ENCODE data around the gene DCXR. TPM values are rescaled to one million over a fixed set of nuclear protein-coding genes. Genes with fewer than 3 reads are reported as not detected.

Gene DCXR
- total and polyA plus RNA-seq, 10 of the 15 experiments (the other 5 are each of a cell fraction or from before 2014, with no cell fraction given): 12.3 to 139 (median 88.9) TPM

- TF ChIP-seq TBL1XR1 (IDR thresholded peaks at IDR 0.05; ENCODE audit: low read depth, low read length): no peak
- no peak for TF ChIP-seq PML (IDR thresholded peaks at IDR 0.05; ENCODE audit: low read length)
Measured at GRCh38 chr17:82004517-82005455, 32.7 kb downstream of the DCXR start (continued).

DNA sequence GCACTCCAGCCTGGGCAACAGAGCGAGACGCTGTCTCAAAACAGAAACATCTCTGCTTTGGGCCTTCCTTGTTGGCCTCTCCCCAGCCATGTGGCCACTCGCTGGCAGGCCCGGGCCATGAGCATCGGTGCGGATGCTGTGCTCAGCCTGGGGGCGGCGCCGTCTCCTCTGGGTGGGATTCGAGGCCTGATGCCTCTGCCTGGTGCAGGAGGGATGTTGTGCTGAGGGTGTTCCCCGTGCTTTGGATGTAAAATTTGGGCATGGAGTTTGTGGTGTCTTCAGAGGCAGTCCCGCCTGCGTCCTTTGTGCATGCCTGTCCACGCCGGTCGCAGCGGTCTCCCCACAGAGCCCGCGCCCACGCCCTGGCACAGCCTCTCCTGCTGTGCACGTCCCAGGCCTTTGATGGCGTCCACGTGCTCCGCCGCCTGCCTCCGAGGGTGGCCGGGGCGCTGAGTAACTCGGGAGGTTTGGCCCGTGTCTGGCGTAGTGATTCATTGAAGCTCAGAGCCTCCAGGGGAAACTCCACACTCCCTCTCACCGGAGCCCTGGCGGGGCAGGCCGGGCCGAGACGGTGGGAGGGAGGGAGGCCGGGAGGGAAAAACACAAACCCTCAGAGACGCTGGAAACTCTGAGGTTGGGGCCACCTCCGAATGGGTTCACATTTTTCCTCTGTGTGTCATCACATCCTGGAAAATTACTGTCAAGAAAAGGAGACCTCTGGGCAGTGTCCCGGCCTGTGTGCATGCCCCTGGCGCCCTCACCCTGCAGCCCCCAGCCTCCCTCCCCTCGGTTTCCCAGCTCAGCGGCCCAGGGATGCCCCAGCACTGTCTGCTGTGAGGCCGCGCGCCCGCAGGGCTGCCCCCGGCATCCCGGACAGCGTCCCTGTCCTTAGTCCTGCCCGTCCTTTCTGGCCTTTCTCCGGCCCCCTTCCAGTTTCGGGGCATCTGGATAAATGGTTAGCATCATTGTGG is 33.8 kb downstream of the DCXR start:
- ChIA-PET CTCF (interaction anchor here (0.9 to 1.6 kb wide), 2 partner anchors 17 to 44 kb away, joined by 4 read pairs; no protein-coding TSS in a partner anchor), POLR2A (no interaction called here), SMC1A (ENCODE audit: uncharacterized antibody, unreplicated experiment) (no interaction called here), RAD21 (ENCODE audit: unreplicated experiment) (no interaction called here)
- Histone ChIP-seq H3K9me3 (replicated peaks; ENCODE audit: control insufficient read depth, insufficient read depth, low read length) (no peaks in the 10 kb centered on the region), H3K27ac (ENCODE audit: control insufficient read depth, insufficient read depth) (no peak overlapping the region), H3K9ac (ENCODE audit: control insufficient read depth, insufficient read depth, low read length) (no peak overlapping the region), H3K4me1 (ENCODE audit: control insufficient read depth, insufficient read depth, low read length) (no peaks in the 10 kb centered on the region), H3K4me2 (ENCODE audit: control insufficient read depth, insufficient read depth) (no peak overlapping the region), H3K79me2 (ENCODE audit: control insufficient read depth, insufficient read depth, low read length) (no peaks in the 10 kb centered on the region), H4K20me1 (ENCODE audit: control insufficient read depth, insufficient read depth) (no peaks in the 10 kb centered on the region), H3K27me3 (replicated peaks in 1 of 2; ENCODE audit: control insufficient read depth in 2 of 2, insufficient read depth in 2 of 2, low read length in 1 of 2) (no peaks in the 10 kb centered on the region), H2AFZ (ENCODE audit: control insufficient read depth, low read depth, low read length) (no peak overlapping the region), H3K36me3 (ENCODE audit: control insufficient read depth in 2 of 2, insufficient read depth in 2 of 2, low read length in 1 of 2) (no peaks in the 10 kb centered on the region; a peak in 1 of 4 replicates), H3K4me3 (no peak overlapping the region)
- DNase-seq (ENCODE audit: low read depth, low spot score): no peak
- no TSS peak for BruUV-seq (replicated peaks)
- intact Hi-C loops (cut with micrococcal nuclease; ENCODE audit: unreplicated experiment) (no loop called here), in situ Hi-C loops (cut with MboI) (no loop called here)
- 84% methylated on average over 44 of the region's 53 CpGs for WGBS (ENCODE audit: insufficient coverage, insufficient replicate concordance, low lambda C conversion rate, missing lambda C conversion rate)
- ATAC-seq: no peak; the same call in 2 of the 3 replicates
- FAIRE-seq: no peak
- TF ChIP-seq SMARCA5 (IDR thresholded peaks at IDR 0.05) (no peak), CTCF (IDR thresholded peaks at IDR 0.05 in 2 of 3, conservative IDR thresholded peaks at IDR 0.05 in 1 of 3; ENCODE audit: control insufficient read depth in 2 of 3, extremely low read depth in 1 of 3, insufficient read depth in 1 of 3, low read depth in 3 of 3, low read length in 3 of 3) (no peak), ZNF622 (IDR thresholded peaks at IDR 0.05) (no peak), EZH2 (IDR thresholded peaks at IDR 0.05; ENCODE audit: borderline replicate concordance, control insufficient read depth, low read depth, low read length) (no peak), CBFB (IDR thresholded peaks at IDR 0.05; ENCODE audit: low read depth) (no peak), RUNX3 (IDR thresholded peaks at IDR 0.05; ENCODE audit: low read length) (no peak), ZNF24 (IDR thresholded peaks at IDR 0.05) (no peak), YBX1 (IDR thresholded peaks at IDR 0.05) (no peak)
- TF ChIP-seq, protein P1, sequence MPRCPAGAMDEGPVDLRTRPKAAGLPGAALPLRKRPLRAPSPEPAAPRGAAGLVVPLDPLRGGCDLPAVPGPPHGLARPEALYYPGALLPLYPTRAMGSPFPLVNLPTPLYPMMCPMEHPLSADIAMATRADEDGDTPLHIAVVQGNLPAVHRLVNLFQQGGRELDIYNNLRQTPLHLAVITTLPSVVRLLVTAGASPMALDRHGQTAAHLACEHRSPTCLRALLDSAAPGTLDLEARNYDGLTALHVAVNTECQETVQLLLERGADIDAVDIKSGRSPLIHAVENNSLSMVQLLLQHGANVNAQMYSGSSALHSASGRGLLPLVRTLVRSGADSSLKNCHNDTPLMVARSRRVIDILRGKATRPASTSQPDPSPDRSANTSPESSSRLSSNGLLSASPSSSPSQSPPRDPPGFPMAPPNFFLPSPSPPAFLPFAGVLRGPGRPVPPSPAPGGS (IDR thresholded peaks at IDR 0.05; ENCODE audit: borderline replicate concordance, insufficient read depth, low read depth, low read length, poor library complexity, severe bottlenecking): no peak
- TF ChIP-seq, protein P2, sequence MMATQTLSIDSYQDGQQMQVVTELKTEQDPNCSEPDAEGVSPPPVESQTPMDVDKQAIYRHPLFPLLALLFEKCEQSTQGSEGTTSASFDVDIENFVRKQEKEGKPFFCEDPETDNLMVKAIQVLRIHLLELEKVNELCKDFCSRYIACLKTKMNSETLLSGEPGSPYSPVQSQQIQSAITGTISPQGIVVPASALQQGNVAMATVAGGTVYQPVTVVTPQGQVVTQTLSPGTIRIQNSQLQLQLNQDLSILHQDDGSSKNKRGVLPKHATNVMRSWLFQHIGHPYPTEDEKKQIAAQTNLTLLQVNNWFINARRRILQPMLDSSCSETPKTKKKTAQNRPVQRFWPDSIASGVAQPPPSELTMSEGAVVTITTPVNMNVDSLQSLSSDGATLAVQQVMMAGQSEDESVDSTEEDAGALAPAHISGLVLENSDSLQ (IDR thresholded peaks at IDR 0.05): no peak
- TF ChIP-seq, protein P3, sequence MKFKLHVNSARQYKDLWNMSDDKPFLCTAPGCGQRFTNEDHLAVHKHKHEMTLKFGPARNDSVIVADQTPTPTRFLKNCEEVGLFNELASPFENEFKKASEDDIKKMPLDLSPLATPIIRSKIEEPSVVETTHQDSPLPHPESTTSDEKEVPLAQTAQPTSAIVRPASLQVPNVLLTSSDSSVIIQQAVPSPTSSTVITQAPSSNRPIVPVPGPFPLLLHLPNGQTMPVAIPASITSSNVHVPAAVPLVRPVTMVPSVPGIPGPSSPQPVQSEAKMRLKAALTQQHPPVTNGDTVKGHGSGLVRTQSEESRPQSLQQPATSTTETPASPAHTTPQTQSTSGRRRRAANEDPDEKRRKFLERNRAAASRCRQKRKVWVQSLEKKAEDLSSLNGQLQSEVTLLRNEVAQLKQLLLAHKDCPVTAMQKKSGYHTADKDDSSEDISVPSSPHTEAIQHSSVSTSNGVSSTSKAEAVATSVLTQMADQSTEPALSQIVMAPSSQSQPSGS (IDR thresholded peaks at IDR 0.05; ENCODE audit: low read length): no peak
